HG02610 (cell line): ENCODE data around the gene TJAP1.
"Not testable (repeated sequence)": the region's sequence is repeated elsewhere in the genome, so short reads cannot be mapped to it uniquely, and the experiment has no call there.

ENCODE experiments used
- ATAC-seq: cut with Tn5 transposase; IDR thresholded peaks from one replicate; pipeline ENCODE4 v1.9.1; 2021; ENCODE audit warnings: mild to moderate bottlenecking, moderate library complexity; ENCODE audit not compliant: unreplicated experiment

Gene TJAP1

DNA sequence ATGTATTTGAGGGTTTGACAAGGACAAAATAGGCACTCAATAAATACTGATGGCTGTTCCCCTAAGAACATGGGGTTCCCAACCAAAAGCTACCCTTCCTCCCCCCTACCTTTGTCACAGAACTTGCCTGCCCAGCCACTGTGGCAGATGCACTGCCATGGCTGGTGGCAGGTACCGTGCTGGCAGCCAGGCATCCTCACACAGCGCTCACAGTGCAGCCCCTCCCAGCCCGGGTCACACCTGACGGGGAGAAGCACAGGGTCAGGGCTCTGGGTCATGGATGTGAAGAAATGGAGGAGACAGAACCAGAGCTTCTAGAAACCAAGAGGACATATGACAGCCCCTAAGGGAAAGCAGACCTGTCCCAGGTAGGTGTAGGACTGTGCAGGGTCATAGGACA, 24.5 kb upstream of the TJAP1 start:
- no peak for ATAC-seq

DNA sequence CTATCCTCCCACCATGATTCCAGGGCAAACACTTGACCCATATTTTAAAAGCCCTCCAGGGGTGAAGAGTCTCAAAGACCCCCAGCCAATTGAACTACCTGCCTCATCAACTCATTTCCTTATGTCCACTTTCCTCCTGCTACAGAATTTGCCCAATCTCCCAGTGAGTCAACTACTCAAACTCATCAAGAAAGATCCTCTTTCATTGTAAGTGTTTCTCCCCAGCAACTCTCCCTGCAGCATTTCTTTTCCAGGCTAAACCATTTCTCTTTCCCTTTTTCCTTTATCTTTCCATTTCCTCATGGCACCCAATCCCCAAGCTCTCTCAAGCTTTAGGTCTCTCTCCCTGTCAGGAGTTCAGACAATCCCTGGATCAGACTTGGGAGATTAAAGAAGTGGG, 23.5 kb upstream of the TJAP1 start:
- ATAC-seq: no peak

DNA sequence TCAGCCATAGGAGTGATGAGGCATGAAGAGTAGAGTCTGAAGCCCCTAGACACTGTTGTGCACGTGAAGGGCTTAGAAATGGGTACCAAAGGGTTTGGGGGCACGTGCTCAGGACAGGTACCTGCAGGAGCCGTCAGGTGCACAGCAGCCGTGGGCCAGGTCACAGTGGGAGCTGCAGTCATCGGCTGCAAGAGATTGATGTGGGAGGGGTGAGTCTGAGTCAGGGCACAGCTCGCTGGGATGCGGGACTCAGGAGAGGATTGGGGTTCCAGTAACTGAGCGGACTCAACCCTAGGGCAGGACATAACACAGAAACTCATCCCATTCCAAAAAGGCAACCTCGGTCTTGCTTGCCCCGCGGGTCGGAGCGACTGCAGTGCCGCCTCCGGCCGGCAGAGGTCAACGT, 23.1 kb upstream of the TJAP1 start:
- no peak for ATAC-seq

DNA sequence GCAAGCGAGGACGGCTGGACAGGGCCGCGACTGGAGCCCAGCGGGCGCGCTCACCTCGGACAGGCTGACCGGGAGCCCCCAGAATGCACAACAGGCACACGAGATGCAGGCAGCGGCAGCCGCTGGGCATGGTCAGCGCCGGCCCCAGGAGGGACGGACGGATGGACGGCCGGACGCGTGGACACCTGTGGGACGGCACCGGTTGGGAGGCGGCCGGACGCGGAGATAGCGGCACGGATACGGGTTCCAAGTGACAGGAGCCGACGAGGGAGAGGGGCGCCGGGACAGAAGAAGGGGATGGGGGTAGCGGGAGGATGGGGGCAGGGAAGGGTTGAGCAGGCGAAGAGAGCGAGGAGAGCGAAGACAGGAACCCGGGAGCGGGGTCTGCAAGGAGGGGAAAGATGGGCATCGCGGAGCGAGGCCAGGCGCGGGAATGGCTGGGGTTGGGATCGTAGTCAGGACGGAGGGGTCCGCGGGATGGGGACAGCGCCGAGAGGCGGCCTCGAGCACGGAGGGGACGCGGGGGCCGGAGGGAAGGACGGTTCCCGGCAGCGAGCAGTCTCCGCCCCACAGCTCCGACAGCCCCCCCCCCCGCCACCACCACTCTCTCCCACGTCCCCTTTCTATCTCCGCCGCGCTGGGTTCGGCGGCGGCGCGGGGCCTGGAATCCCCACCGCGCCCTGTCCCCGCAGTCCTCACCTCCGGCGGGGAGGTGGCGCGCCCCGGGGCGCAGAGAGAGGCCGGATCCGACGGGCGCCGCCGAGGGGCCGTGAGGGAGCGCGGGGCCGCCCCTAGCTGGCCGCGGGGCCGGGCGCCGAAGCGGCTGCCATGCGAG, 22.5 kb upstream of the TJAP1 start:
- no peak for ATAC-seq

DNA sequence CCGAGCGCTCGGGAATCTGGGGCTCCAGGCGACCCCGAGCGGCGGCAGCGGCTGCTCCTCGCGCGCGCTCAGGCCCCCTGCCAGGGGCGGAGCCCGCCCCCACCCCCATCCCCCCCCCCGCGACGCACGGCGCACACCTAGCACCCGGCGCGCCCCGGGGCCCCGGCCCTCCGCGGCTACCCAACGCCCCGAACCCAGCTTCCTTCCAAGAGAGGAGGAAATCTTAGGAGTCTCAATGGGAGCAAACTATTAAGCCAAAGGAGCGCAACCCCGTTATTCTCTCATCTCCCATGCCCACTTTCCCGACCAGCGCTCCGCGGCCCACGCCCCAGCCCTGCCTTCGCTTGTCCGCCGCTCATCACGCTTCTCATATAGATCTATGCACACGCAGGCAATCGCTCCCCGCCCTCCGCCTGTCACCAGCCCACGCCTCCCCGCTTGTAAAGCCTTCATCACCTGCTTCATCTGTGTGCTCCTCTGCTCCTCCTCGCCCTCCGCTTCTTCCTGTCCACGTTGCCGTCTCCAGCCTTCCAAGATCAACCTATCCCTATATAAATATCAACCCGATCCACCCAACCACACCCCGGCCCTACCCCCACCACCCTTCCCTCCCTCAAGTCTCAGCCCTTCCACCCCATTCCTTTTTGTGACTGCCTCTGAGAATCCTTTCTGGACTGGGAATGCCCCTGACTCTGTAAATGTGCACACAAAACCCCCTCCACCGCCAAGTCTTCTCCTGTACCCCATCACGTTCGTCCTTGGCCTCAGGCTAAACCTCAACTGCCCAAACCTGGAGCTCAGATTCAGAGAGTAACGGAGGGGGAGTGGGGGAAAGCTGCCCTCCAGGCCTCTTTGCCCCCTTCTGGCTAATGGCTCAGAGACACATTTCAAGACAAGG, 21.6 kb upstream of the TJAP1 start, which contains the start of gene DLK2:
TSS of gene DLK2 (minus strand) at position 18 of the 898 bp plus-strand sequence. CDS start 723 bp downstream, outside the sequence.
- no peak for ATAC-seq

DNA sequence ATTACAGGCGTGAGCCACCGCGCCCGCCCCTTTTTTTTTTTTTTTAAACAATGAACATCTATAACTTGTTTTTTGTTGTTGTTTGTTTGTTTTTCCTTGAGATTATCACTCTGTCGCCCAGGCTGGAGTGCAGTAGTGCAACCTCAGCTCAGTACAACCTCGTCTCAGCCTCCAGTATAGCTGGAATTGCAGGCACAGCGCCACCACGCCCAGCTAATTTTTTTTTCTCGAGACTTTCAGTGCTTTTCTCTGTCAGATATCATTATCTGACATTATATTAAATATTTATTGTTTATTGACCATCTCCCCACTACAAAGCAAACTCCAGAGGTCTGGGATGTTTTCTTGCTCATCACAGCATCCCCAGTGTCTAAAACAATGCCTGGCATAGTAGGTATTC, 19.7 kb upstream of the TJAP1 start:
- no peak for ATAC-seq

DNA sequence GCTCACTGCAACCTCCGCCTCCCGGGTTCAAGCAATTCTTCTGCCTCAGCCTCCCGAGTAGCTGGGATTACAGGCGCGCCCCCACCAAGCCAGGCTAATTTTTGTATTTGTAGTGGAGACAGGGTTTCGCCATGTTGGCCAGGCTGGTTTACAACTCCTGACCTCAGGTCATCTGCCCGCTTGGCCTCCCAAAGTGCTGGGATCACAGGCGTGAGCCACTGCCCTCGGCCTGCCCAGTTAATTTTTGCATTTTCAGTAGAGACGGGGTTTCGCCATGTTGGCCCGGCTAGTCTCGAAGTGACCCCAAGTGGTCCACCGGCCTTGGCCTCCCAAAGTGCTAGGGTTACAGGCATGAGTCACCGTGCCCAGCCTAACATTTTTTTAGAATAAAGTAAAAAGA, 19.2 kb upstream of the TJAP1 start:
- not testable (repeated sequence) for ATAC-seq

DNA sequence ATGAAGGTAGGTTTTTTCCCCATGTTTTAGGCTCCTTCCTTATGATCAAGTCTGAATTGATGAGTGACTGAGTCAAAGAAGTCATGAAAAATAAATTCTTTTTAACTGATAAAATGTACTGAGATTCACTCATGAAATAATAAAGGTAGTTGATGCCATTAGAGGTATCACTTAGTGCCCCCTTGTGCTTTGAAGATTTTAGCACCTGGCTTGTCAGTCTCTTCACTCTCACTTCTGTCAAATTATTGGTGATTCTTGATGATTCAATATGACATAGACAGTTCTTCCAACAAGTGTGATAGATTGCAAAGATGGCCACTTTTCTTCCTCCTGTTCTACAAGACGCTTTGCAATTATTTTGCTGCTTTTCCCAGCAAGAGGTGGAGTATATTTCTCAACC, 17.8 kb upstream of the TJAP1 start:
- no peak for ATAC-seq

DNA sequence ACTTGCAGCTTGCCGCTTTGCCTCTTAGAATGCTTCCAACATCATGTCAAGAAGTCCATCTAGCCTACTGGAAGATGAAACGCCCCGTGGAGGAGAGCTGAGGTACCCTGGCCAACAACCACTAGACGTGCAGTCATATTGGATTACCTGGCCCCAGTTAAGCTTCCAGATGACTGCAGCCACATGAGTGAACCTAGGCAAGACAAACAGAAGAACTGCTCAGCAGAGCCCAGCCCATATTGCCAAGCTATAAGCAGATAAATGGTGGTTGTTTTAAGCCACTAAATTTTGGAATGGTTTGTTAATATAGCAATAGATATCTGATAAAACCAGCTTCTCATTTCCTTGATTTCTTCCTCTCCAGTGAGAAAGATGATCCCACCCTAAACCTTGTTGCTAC, 17.3 kb upstream of the TJAP1 start:
- no peak for ATAC-seq

DNA sequence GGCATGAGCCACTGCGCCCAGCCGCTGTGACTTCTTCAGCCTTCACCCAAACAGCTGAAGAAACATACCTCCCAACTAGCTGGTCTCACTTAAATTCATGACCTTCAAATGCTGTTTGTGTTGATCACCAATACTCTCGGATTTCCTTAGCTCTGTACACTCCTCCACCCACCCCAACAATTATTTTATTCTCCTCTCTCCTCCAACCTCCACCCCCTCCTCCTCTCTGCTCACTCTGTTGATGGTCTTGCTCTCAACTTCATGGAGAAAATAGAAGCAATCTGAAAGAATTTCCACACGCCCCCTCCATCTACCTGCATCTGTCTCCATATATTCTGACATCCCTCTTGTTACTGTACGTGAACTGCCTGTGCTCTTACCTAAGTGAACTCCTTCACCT, 15.4 kb upstream of the TJAP1 start:
- no peak for ATAC-seq

DNA sequence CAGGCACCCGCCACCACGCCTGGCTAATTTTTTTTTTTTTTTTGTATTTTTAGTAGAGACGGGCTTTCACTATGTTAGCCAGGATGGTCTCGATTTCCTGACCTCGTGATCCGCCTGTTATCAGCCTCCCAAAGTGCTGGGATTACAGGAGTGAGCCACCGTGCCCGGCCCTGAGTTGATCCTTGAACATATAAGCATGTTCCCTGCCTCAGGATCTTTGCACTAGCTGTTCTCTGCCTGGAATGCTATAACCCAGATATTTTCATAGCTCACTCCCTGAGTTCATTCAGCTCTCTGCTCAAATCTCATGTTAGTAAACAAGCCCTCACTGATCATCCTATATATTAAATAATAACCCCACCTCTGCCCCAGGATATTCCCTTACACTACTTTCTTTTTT, 13.0 kb upstream of the TJAP1 start:
- ATAC-seq: no peak

DNA sequence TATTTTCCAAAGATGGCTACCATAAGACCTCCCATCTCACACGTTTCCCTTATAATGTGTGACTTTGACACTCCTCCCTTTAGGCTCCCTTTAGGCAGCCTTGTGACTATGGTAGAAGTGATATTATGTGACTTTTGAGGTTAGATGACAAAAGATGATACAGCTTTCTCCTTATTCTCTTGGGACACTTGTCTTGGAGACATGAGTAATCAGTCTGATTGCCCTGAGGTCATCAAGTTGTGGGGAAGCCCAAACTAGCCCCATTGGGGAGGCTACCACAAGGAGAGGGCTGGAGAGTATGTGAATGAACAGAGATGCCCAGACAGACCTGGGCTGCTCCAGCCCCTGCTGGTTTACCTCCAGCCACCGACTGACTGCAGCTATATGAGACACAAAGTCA, 11.4 kb upstream of the TJAP1 start:
- no peak for ATAC-seq

DNA sequence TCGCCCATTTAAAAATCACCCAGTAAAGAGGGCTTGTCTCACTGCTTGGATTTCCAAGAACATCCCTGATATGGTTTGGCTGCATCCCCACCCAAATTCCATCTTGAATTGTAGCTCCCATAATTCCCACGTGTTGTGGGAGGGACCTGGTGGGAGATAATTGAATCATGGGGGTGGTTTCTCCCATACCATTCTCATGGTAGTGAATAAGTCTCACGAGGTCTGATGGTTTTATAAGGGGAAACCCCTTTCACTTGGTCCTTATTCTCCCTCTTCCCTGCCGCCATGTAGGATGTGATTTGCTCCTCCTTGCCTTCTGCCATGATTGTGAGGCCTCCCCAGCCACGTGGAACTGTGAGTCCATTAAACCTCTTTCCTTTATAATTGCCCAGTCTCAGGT, 10.1 kb upstream of the TJAP1 start:
- ATAC-seq: not testable (repeated sequence)

DNA sequence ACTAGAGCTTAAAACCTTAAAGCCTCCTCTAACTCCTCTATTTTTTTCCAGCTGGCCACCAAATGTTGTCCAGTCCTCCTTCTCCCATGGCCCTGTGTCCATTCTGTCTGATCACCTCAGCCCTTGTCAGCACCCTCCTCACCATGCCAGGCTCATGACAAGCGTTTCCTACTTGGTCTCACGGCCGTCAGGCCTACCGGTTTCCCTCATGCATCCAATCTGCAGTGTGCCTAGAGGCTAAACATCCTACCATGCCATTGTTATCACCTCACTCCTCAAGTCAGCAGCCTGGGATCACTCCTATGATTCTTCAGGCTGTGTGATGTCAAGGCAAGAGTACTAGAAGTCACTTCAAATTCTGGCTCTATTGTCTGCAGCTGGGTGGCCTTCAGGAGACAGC, 9.6 kb upstream of the TJAP1 start:
- no peak for ATAC-seq

DNA sequence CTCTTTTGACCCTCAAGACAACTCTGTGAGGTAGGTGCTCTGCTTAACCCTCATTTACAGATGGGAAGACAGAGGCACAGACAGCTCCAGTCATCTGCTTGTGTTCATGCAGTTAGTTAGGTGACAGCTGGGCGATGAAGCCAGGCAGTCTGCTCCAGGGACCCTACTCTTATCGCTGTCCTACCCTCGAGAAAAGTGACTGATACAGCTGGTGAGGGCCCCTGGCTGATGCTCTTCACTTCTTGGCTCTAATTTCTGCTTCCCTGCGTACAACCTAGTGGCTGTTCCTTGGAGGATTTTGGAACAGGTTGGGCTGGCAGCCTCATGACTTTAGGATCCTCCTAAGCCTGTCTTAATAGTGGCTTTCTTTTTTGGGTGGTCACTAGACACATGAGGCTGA, 9.1 kb upstream of the TJAP1 start:
- ATAC-seq: no peak

DNA sequence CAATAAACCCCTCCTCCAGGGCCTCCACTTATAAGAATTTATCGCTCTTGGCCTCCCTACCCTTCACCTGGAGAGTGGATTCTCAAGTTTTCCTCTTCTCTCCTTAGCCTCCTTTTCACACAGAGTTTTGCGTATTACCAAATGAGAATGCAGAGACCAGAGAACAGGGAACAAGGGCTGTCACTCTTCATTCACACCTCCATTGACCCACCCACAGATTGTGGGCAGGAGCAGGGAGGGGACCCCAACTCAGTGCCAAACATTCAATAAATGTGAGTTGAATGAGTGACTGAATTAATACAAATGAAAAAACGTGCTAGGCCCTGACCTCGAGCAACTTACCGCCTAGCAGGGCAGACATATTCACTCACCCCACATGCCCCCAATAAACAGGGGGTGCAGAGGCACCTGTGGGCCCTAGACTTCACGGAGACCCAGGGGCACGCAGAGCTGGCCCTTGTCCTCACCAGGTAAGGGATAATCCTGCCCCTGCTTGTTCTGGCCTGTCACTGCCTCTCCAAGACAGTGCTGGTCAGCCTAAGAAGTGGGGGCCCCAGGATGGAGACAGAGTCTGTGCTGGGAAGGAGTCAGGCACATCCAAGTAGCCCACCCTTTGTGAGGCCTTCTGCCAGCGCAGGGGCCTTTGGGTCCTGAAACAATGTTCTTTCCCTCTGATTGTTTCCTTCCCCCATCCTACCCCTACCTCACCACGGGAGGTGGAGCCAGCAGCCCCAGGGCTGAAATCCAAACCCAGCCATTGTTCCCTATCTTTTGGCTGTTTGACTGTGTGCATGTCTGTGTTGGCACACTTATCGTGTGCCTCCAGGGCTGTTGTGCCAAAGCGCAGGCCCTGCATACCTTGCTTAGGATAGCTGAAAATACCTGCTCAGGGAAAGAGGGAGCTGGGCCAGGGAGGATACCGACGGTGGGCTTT, 8.4 kb upstream of the TJAP1 start:
- no peak for ATAC-seq

DNA sequence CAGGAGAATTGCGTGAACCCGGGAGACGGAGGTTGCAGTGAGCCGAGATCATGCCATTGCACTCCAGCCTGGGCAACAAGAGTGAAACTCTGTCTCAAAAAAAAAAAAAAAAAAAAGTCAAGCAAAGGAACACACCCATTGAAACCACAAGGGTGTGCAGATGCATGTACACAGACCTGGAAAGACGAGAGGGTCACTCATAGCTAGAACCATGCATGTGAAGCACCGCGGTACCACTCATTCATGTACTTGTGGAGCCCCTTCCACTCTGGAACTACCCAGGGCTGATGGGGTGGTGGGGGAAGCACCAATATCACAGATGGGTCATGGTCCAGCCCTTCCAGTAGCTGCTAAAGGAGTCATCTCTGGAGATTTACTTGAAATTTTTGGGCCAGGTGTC, 7.4 kb upstream of the TJAP1 start:
- ATAC-seq: peak; percentile 41

DNA sequence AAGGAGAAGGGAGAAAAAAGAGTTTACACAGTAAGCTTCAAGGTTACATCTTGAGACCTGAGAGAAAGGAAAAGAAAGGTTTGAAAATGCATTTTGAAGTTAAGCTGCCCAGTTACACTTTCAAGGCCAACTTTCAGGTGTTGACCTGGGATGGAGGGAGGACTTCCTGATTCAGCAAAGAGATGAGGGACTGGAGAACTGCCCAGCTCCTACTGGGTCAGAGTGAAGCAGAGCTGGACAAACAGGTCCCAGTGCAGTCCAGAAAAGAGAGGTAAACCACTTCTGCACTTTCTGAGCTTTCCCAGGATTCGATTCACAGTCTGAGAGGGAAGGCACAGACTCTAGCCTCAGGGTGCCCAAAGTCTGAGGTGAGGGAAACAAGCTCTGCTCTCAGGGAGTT, 6.0 kb upstream of the TJAP1 start:
- no peak for ATAC-seq

DNA sequence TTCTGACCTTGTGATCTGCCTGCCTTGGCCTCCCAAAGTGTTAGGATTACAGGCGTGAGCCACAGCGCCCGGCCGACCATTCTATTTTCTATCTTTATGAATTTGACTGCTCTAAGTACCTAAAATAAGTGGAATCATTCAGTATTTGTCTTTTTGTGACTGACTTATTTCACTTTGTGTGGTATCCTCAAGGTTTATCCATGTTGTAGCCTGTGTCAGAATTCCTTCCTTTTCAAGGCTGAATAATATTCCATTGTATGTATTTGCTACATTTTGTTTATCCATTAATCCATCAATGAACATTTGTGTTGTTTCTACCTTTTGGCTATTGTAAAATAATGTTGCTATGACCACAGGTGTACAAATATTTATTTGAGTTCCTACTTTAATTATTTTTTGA, 4.9 kb upstream of the TJAP1 start:
- ATAC-seq: no peak

DNA sequence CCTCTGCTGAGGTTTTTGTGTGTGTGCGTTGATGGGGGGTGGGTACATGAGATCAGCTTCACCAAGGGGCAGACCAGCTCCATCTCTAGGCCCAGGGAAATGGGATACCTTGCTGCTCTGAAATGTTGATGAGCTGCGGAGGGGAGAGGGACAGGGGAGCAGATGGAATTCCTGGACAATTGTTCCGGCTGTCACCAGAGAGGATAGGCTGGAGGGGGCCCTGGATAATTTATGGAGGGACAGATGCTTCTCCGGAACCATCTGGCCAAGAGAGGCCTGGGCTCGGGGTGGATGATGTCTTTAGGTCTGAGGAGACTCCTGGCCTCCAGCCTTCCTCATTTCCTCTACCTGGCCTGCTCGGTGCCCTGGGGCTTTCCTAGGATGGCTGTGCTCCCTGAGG, 1.9 kb upstream of the TJAP1 start:
- ATAC-seq: no peak

DNA sequence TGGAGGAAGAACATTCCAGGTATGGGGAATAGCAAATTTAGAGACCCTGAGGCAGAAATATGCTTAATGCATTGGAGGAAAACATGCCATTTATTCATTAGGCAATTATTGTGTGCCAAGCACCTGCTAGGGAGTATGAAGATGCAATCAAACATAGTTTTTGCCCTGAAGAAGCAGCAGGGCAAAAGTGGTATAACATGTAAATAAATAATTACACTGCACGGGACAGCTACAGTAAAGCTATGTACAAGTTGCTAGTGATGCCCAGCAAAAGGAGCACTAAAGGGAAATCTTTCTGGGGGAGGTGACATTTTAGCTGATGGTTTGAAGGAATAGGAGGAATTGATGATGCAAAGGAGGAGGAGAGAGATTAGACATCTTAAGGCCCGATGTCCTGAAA, 624 bp upstream of the TJAP1 start:
- no peak for ATAC-seq
